Thyroid gland (tissue), 4 donors: ENCODE data around the gene SPTBN2.

Experiments
- POLR2A ChIP-seq, 2 donors: fragments of 450-650 bp; IDR thresholded peaks; one replicate each; pipeline ENCODE4 v1.6.1; 2017; ENCODE audit warnings: antibody characterized with exemption in 2 of 2, mild to moderate bottlenecking in 2 of 2, moderate library complexity in 1 of 2
- TF ChIP-seq, protein P1 (sequence below), 6 experiments: fragments of 200-600 bp in 3 of 6; fragments of 450-650 bp in 3 of 6; sonication (generic) in 3 of 6; IDR thresholded peaks; one replicate each; pipeline ENCODE4 v1.5.1; 2016 to 2019; ENCODE audit warnings: antibody characterized with exemption in 6 of 6, mild to moderate bottlenecking in 2 of 6, inconsistent platforms in 1 of 6, moderate library complexity in 1 of 6

DNA sequence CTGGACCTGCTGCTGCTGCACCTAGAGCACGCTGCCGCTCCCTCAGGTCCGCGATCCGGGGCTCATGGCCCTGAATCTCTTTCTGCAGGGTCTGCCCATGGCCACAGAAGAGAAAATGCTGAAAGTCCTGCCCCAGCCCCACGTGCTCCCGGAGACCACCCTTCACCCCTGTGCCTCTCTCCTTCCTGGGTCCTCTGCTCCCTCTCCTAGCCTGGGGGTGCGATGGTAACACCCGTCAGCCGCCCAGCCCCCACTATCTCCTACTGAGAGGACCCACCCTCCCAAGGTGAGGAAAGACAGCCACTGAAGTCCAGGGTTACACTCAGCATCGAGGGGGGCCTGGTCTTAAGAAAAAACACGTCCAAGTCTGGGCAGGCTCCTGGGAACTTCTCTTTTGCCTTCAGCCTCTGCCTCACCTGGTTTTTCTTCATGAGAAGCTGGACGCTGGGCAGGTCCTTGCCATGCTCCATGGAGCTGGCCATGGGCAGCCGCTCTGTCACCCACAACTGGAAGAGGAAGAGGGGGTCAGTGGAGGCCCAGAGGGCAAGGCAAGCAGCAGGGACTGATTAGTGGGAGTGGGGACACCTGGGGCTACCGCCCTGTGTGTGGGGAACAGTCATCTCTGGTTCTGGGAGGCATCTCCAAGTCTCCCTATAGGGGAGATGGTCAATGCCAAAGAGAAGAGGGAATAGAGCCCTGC lies 35.5 kb downstream of the SPTBN2 start:
- TF ChIP-seq, protein P1, sequence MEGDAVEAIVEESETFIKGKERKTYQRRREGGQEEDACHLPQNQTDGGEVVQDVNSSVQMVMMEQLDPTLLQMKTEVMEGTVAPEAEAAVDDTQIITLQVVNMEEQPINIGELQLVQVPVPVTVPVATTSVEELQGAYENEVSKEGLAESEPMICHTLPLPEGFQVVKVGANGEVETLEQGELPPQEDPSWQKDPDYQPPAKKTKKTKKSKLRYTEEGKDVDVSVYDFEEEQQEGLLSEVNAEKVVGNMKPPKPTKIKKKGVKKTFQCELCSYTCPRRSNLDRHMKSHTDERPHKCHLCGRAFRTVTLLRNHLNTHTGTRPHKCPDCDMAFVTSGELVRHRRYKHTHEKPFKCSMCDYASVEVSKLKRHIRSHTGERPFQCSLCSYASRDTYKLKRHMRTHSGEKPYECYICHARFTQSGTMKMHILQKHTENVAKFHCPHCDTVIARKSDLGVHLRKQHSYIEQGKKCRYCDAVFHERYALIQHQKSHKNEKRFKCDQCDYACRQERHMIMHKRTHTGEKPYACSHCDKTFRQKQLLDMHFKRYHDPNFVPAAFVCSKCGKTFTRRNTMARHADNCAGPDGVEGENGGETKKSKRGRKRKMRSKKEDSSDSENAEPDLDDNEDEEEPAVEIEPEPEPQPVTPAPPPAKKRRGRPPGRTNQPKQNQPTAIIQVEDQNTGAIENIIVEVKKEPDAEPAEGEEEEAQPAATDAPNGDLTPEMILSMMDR (IDR thresholded peaks at IDR 0.05), result no peak
- TF ChIP-seq POLR2A (IDR thresholded peaks at IDR 0.05), result no peak
